AG09309 (cell line): ENCODE data around the gene ADPRH.

Source experiments
- DNase-seq: peaks from one replicate; pipeline ENCODE4 v3.0.0-alpha.2; 2010; ENCODE audit warnings: low read depth
- H3K4me3 ChIP-seq: 2 replicates; pipeline ENCODE4 v1.5.1; 2011; ENCODE audit warnings: mild to moderate bottlenecking, low read depth, low read length, moderate library complexity; ENCODE audit not compliant: control insufficient read depth
- TF ChIP-seq, protein P1 (sequence below): IDR thresholded peaks from 2 replicates; pipeline ENCODE4 v1.5.1; 2011; ENCODE audit warnings: mild to moderate bottlenecking, low read depth, low read length, inconsistent platforms; ENCODE audit not compliant: insufficient read depth, control insufficient read depth; ENCODE audit errors: missing control alignments

The ADPRH gene

DNA sequence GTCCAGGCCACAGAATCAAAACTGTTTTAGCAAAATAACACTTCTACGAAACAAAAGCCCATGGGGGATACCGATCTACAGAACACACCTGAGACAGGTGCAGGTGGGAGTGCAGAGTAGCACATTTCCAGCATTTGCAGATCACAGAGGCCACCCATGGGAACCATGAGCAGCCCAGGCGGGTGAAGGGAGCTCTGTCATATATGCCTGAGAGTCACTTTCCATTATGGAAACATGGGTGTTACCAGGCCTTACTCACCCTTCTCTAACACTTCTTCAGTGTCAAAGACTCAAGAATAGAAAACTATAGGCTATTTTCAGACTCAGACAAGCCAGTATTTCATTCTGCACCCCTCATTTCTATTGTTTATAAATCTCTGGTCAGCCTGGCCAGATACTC is 21.9 kb downstream of the ADPRH start:
- DNase-seq: no peak
- TF ChIP-seq, protein P1, sequence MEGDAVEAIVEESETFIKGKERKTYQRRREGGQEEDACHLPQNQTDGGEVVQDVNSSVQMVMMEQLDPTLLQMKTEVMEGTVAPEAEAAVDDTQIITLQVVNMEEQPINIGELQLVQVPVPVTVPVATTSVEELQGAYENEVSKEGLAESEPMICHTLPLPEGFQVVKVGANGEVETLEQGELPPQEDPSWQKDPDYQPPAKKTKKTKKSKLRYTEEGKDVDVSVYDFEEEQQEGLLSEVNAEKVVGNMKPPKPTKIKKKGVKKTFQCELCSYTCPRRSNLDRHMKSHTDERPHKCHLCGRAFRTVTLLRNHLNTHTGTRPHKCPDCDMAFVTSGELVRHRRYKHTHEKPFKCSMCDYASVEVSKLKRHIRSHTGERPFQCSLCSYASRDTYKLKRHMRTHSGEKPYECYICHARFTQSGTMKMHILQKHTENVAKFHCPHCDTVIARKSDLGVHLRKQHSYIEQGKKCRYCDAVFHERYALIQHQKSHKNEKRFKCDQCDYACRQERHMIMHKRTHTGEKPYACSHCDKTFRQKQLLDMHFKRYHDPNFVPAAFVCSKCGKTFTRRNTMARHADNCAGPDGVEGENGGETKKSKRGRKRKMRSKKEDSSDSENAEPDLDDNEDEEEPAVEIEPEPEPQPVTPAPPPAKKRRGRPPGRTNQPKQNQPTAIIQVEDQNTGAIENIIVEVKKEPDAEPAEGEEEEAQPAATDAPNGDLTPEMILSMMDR: no peak
- H3K4me3 ChIP-seq: no peak overlapping the region

DNA sequence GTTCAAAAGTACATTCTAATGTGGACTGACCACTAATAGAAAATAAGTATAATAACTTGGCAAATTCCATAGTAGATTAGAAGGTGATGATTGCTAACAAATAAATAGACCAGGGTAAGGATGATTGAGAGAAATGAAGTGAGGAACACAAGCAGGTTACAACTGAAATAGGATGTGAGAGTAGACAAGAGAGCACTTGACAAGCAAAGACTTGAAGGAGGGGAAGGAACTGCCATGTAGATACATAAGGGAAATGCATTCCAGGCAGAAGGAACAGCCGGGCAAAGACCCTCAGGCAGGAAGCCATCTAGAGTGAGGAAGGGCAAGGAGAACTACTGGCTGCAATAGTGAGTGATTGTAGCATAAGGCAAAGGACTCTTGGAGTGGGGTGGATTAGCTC is 23.4 kb downstream of the ADPRH start:
- H3K4me3 ChIP-seq: no peak overlapping the region
- no peak for DNase-seq
- TF ChIP-seq, protein P1: no peak

DNA sequence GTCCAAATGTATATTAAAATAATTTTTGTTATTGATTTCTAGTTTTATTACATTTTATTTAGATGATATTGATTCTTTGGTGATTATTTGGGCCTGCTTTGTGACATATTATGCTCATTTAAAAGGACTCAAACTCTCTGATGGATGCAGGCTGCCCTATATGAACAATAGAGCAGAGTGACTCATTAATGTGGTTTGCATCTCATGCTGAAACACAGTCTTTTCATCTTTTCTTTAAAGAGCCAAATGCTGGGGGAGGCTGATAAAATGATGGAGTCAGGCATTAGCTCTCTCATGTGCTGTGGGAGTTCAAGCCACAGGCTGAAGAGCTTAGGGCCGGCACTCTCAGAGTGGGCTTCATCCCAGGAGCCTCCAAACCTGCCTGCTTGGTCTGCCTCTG is 25.6 kb downstream of the ADPRH start:
- TF ChIP-seq, protein P1: no peak
- no peak overlapping the region for H3K4me3 ChIP-seq
- DNase-seq: no peak

DNA sequence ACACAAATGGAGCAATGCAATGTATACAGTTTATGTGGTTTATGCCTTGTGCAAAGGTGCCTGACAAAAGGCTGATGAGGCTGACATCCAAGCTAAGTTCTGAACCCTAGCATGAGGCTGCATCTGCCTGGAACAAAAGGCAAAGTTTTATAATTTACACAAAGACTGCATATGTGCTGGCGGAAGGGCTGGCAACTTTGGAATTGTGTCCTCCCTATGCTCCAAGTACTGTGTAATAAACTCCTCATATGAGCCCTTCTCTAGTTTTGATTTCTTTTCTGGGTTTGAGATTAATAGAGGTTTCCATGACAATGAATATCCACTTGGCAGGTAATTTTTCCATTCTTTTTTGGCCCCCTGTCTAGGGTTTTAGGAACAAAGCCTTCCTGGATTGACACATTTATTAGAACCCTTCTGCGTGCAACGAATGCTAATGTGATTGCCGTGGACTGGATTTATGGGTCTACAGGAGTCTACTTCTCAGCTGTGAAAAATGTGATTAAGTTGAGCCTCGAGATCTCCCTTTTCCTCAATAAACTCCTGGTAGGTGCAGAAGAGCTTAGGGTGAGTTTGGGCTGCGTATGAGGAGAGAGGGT is 29.2 kb downstream of the ADPRH start:
- TF ChIP-seq, protein P1: no peak
- H3K4me3 ChIP-seq: no peak overlapping the region
- no peak for DNase-seq

DNA sequence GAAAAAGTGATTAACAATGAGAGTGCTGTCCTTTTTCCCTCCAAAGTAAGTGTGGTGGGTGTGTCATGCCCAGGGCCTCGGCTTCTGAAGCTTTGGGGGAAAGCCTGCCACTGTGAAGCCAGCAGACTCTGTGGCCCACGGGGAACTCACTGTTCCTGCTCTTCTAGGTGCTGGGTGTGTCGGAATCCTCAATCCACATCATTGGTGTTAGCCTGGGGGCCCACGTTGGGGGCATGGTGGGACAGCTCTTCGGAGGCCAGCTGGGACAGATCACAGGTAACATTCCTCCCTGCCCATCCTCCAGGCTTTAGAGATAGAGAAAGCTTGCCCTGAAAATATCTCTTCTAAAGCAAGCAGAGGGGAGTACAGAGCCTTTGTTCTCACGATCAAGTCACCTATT is 30.0 kb downstream of the ADPRH start:
- H3K4me3 ChIP-seq: no peak overlapping the region
- TF ChIP-seq, protein P1: no peak
- no peak for DNase-seq

DNA sequence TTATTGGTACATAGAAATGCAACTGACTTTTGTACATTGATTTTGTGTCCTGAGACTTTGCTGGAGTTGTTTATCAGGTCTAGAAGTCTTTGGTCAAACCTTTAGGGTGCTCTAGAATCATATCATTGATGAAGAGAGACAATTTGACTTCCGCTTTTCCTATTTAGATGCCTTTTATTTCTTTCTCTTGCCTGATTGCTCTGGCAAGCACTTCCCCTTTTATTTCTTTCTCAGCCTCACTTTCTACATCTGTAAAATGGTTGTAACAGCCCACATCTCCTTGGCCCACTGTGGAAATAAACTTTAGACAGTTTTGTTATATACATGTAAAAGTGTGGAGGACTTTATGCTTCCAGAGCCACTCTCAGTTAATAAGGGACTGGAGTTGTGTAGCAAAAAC is 32.4 kb downstream of the ADPRH start:
- no peak overlapping the region for H3K4me3 ChIP-seq
- DNase-seq: no peak
- TF ChIP-seq, protein P1: no peak

DNA sequence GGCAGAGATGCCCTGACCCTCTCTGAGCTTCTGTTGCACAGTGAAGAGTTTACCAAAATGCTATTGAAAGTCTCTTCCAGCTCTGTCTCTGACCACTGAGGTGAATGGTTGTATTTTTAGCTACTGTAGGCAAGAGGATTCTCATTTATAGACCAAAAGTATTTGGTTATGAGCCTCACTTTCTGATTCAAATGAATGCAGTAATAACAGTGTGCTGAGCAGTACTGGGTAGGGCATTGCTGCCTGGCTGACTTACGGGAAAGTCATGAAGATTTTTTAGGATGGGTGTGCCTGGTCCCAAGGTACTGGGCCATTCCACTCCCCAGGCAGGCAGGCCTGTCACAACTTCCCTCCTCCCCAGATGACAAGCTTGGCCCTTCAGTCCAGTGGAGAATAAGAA is 33.9 kb downstream of the ADPRH start:
- TF ChIP-seq, protein P1: no peak
- no peak overlapping the region for H3K4me3 ChIP-seq
- no peak for DNase-seq
